HEK293T (cell line): ENCODE data around the gene FAT2.

Source experiments
- CTCF ChIA-PET: fragments of 350-600 bp; formaldehyde crosslinking; extraction: SDS; loops from one replicate; lab custom pipeline; 2021; ENCODE audit warnings: antibody characterized with exemption, inconsistent platforms; lab: Yijun Ruan, JAX
- POLR2A ChIA-PET: fragments of 350-600 bp; formaldehyde crosslinking; extraction: SDS; loops from one replicate; lab custom pipeline; 2020; ENCODE audit warnings: antibody characterized with exemption, inconsistent platforms; lab: Yijun Ruan, JAX
- DNase-seq: peaks from one replicate; pipeline ENCODE4 v3.0.0; 2012; ENCODE audit warnings: mixed read lengths; ENCODE audit errors: extremely low spot score
- ARNT ChIP-seq: fragments of 450-650 bp; IDR thresholded peaks from 2 replicates; pipeline ENCODE4 v1.6.1; 2017; ENCODE audit warnings: mild to moderate bottlenecking
- BHLHE40 ChIP-seq: fragments of 450-650 bp; IDR thresholded peaks from 2 replicates; pipeline ENCODE4 v1.6.1; 2016; ENCODE audit warnings: mild to moderate bottlenecking, moderate library complexity, borderline replicate concordance
- CTBP1 ChIP-seq: fragments of 450-650 bp; IDR thresholded peaks from 2 replicates; pipeline ENCODE4 v1.6.1; 2016; ENCODE audit warnings: borderline replicate concordance
- ELF4 ChIP-seq: fragments of 450-650 bp; IDR thresholded peaks from 2 replicates; pipeline ENCODE4 v1.6.1; 2017; ENCODE audit warnings: antibody characterized with exemption
- FOXA1 ChIP-seq: fragments of 450-650 bp; IDR thresholded peaks from 2 replicates; pipeline ENCODE4 v1.6.1; 2016; ENCODE audit warnings: mild to moderate bottlenecking
- FOXK2 ChIP-seq: fragments of 450-650 bp; IDR thresholded peaks from 2 replicates; pipeline ENCODE4 v1.6.1; 2016; ENCODE audit warnings: mild to moderate bottlenecking
- FOXM1 ChIP-seq: fragments of 450-650 bp; IDR thresholded peaks from 2 replicates; pipeline ENCODE4 v1.6.1; 2017; ENCODE audit warnings: mild to moderate bottlenecking, borderline replicate concordance
- HDGF ChIP-seq: fragments of 450-650 bp; IDR thresholded peaks from 2 replicates; pipeline ENCODE4 v1.6.1; 2017; ENCODE audit warnings: antibody characterized with exemption, borderline replicate concordance
- L3MBTL2 ChIP-seq: fragments of 450-650 bp; conservative IDR thresholded peaks from 2 replicates; pipeline ENCODE4 v1.6.1; 2016; ENCODE audit warnings: mild to moderate bottlenecking
- LEF1 ChIP-seq: fragments of 450-650 bp; IDR thresholded peaks from 2 replicates; pipeline ENCODE4 v1.6.1; 2017; ENCODE audit warnings: mild to moderate bottlenecking, borderline replicate concordance
- NFRKB ChIP-seq: fragments of 450-650 bp; IDR thresholded peaks from 2 replicates; pipeline ENCODE4 v1.6.1; 2016; ENCODE audit warnings: mild to moderate bottlenecking, moderate library complexity
- PKNOX1 ChIP-seq: fragments of 450-650 bp; IDR thresholded peaks from 2 replicates; pipeline ENCODE4 v1.6.1; 2016
- SP1 ChIP-seq: fragments of 450-650 bp; IDR thresholded peaks from 2 replicates; pipeline ENCODE4 v1.6.1; 2017
- SUZ12 ChIP-seq: fragments of 450-650 bp; IDR thresholded peaks from 2 replicates; pipeline ENCODE4 v1.6.1; 2016; ENCODE audit warnings: mild to moderate bottlenecking
- TARDBP ChIP-seq: fragments of 450-650 bp; IDR thresholded peaks from 2 replicates; pipeline ENCODE4 v1.6.1; 2016
- ZNF384 ChIP-seq: fragments of 450-650 bp; IDR thresholded peaks from 2 replicates; pipeline ENCODE4 v1.6.1; 2016

The FAT2 gene

GRCh38 chr5:151569132-151570046 lies 21.7 kb downstream of the FAT2 start:
- TF ChIP-seq ZNF384: no peak
- TF ChIP-seq TARDBP: no peak
- TF ChIP-seq L3MBTL2: no peak
- TF ChIP-seq NFRKB: no peak
- ChIA-PET POLR2A (no interaction called here), CTCF (interaction anchor here (1.0 kb wide), 1 partner anchor 83 kb away, joined by 3 read pairs; no protein-coding TSS in a partner anchor)
- no peak for DNase-seq

- CTCF ChIA-PET: no interaction called here
- no peak for TF ChIP-seq SP1
- no peak for TF ChIP-seq FOXK2
- TF ChIP-seq TARDBP: no peak
- no peak for TF ChIP-seq ARNT
- TF ChIP-seq L3MBTL2: no peak
- TF ChIP-seq FOXM1: no peak
- no peak for TF ChIP-seq CTBP1
- TF ChIP-seq FOXA1: no peak
- TF ChIP-seq ZNF384: no peak
- no peak for TF ChIP-seq SUZ12
- no peak for TF ChIP-seq HDGF
- TF ChIP-seq NFRKB: no peak
- no peak for TF ChIP-seq LEF1
- no peak for TF ChIP-seq PKNOX1
- no peak for TF ChIP-seq ELF4
- TF ChIP-seq BHLHE40: no peak
Measured at GRCh38 chr5:151568036-151568435, 23.1 kb downstream of the FAT2 start.

GRCh38 chr5:151565971-151566370 lies 25.2 kb downstream of the FAT2 start:
- TF ChIP-seq PKNOX1 (no peak), LEF1 (no peak), BHLHE40 (no peak), FOXM1 (no peak)
- ChIA-PET POLR2A (no interaction called here), CTCF (no interaction called here)
- no peak for DNase-seq

More at GRCh38 chr5:151568036-151568435, 23.1 kb downstream of the FAT2 start:
- no peak for DNase-seq
- POLR2A ChIA-PET: no interaction called here

- no peak for DNase-seq
- POLR2A ChIA-PET: no interaction called here
- CTCF ChIA-PET: no interaction called here
- no peak for TF ChIP-seq TARDBP
- TF ChIP-seq HDGF: no peak
- no peak for TF ChIP-seq FOXM1
- no peak for TF ChIP-seq CTBP1
- no peak for TF ChIP-seq ELF4
Measured at GRCh38 chr5:151562019-151562707, 29.0 kb downstream of the FAT2 start.

GRCh38 chr5:151557951-151558350 lies 33.2 kb downstream of the FAT2 start:
- TF ChIP-seq SUZ12 (no peak), FOXA1 (no peak), FOXM1 (no peak), PKNOX1 (no peak), ARNT (no peak), LEF1 (no peak), SP1 (no peak), HDGF (no peak), ZNF384 (no peak), BHLHE40 (no peak), FOXK2 (no peak), ELF4 (no peak), TARDBP (no peak), NFRKB (no peak), CTBP1 (no peak), L3MBTL2 (no peak)
- POLR2A ChIA-PET: no interaction called here
- DNase-seq: no peak
- CTCF ChIA-PET: no interaction called here

GRCh38 chr5:151557466-151557865 lies 33.7 kb downstream of the FAT2 start:
- ChIA-PET POLR2A (no interaction called here), CTCF (no interaction called here)
- TF ChIP-seq FOXM1 (no peak), BHLHE40 (no peak)

More at GRCh38 chr5:151557466-151557865, 33.7 kb downstream of the FAT2 start:
- no peak for DNase-seq
